NCI-H2029 (cell line): Measurements from ENCODE around the gene SACS.

Experiments used
- DNase-seq: peaks from one replicate; lab custom pipeline; 2025; lab: John Stamatoyannopoulos, UW

Gene SACS

DNA sequence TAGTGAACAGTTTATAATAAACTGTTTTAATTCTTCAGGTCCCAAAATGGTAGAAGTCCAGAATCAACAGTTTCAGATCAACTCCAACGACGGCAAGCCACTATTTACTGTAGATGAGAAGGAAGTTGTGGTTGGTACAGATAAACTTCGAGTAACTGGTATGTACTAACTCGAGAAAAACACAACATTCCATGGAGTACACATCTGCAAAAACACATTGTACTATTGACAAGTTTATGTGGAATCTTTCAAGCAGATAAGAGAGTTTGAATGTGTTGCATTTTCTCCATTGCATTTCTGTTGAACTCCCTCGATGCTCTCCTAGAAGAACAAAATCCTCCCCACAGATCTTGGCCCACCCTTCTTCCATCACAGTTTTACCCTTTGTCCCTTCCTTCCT is 154.2 kb downstream of the SACS start:
- DNase-seq = no peak
